Adrenal gland (tissue), 12 donors: Measurements from ENCODE around the gene LMNB1. TPM values are rescaled to one million over a fixed set of nuclear protein-coding genes. Genes with fewer than 3 reads are reported as not detected.
A peak's percentile ranks its signal among the peaks of the same experiment; 100 is the strongest.

Experiments used
- DNase-seq, 7 donors: peaks; one replicate each; pipeline ENCODE4 v3.0.0-alpha.2; 2019 to 2020
- H3K27ac ChIP-seq, 5 donors: fragments of 200-600 bp; sonication (generic) in 4 of 5; 1 replicate in 3 of 5; 2 replicates in 2 of 5; pipeline versions ENCODE4 v1.5.1 to v1.8.0; 2016 to 2020; ENCODE audit warnings: mild to moderate bottlenecking in 1 of 5
- H3K27me3 ChIP-seq: fragments of 200-600 bp; 2 replicates; pipeline ENCODE4 v1.8.0; 2021
- H3K36me3 ChIP-seq, 2 donors: fragments of 200-600 bp; replicated peaks in 1 of 2; 1 replicate in 1 of 2; 2 replicates in 1 of 2; pipeline versions ENCODE4 v1.5.1 to v1.8.0; 2018 to 2022
- H3K4me1 ChIP-seq, 2 donors: fragments of 200-600 bp; replicated peaks in 1 of 2; 1 replicate in 1 of 2; 2 replicates in 1 of 2; pipeline versions ENCODE4 v1.5.1 to v1.8.0; 2018 to 2021
- H3K4me3 ChIP-seq, 4 donors: fragments of 200-600 bp; sonication (generic) in 3 of 4; one replicate each; pipeline ENCODE4 v1.5.1; 2016 to 2018
- H3K9me3 ChIP-seq, 3 donors: fragments of 200-600 bp; sonication (generic) in 1 of 3; replicated peaks in 1 of 3; 1 replicate in 2 of 3; 2 replicates in 1 of 3; pipeline versions ENCODE4 v1.5.1 to v1.8.0; 2016 to 2021
- POLR2A ChIP-seq, 2 donors: fragments of 450-650 bp; IDR thresholded peaks; one replicate each; pipeline ENCODE4 v1.6.1; 2017; ENCODE audit warnings: antibody characterized with exemption in 2 of 2, mild to moderate bottlenecking in 2 of 2, moderate library complexity in 1 of 2
- WGBS, 4 donors: extraction: QIAGEN DNeasy Blood & Tissue Kit in 2 of 4; methylation state at CpG; one replicate each; pipeline versions ENCODE4 v1.1.5 to v1.1.7; 2013 to 2017; 5-methylcytosine and 5-hydroxymethylcytosine counted together
- intact Hi-C, 2 donors: fragments of 100-400 bp; cut with DNase I; formaldehyde crosslinking; loops; one replicate each; pipeline versions ENCODE4 v1.14.1 to v1.15.0; 2022 to 2023
- polyA plus RNA-seq, 3 donors: library from polyadenylated mRNA; stranded (reverse); fragments of 200-250 nt in 2 of 3; fragments of 350-450 nt in 1 of 3; fragmentation: Illumina TruSeq in 1 of 3; extraction: RNeasy Lipid Tissue Mini Kit (QIAGEN cat#74804) in 1 of 3; gene quantifications; one replicate each; pipeline ENCODE4 v1.2.3, GENCODE V29; 2013 to 2014
- small RNA-seq, 2 donors: library from RNA; depleted of rRNA; stranded (forward); fragments of <200 nt; gene quantifications; one replicate each; pipeline ENCODE3, GENCODE V24; 2016
- total RNA-seq, 9 donors: library from RNA; depleted of rRNA in 4 of 9; stranded (reverse); fragments of >200 nt in 4 of 9; fragments of 120-200 nt in 1 of 9; fragmentation: NEBNext Ultra II Directional in 1 of 9; extraction: Animal tissue kit (Norgen Biotek cat#: 25700) in 1 of 9; gene quantifications; one replicate each; pipeline versions ENCODE4 v1.1.0 to v1.2.4, GENCODE V29; 2013 to 2023
- TF ChIP-seq, protein P1 (sequence below), 6 experiments: fragments of 450-650 bp in 4 of 6; fragments of 200-600 bp in 2 of 6; sonication (generic) in 1 of 6; IDR thresholded peaks; 1 replicate in 5 of 6; 2 replicates in 1 of 6; pipeline versions ENCODE4 v1.5.1 to v1.8.0; 2016 to 2021; ENCODE audit warnings: antibody characterized with exemption in 6 of 6, mild to moderate bottlenecking in 2 of 6, moderate library complexity in 1 of 6
- donor health status: healthy with polysubstance abuse.
- donor health status: Bipolar disorder and iron deficiency.
- donor health status: DM: yes; HTN: yes; CAD: no.
- donor health status: DM: no; HTN: no; CAD: no.
- donor health status: DM: no; HTN: no; CAD: no.
- donor health status: DM: yes; HTN: yes; CAD: no.

The LMNB1 gene
- total and polyA plus RNA-seq, 12 donors: 0.97 to 25.0 (median 5.7) TPM

DNA sequence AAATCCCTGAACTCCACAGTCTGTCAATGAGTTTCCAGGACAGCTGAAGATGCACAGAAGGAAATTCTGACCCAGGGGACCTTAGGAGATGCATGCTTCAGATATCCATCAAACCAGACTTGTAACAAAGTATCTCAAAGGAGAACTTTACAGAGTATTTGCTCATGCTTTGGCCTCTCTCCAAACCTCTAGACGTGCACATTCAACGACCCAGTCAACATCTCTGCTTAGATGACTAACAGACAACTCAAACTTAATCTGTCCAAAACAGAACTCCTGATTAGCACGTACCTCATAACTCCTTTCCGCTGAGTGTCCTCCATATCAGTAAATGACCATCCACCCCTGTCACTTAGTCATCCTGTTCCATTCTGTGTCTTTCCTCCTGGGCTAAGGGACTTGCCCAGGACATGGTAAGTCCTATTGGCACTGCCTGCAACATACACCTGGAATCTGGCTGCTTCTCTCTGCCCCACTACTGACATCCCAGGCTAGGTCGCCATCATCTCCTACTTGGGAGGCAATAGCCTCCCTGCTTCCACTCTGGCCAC lies 107.4 kb downstream of the LMNB1 start:
- Histone ChIP-seq H3K27ac (no peak overlapping the region), H3K4me3 (no peak overlapping the region), H3K9me3 (no peaks in the 10 kb centered on the region), H3K4me1 (no peaks in the 10 kb centered on the region), H3K36me3 (no peaks in the 10 kb centered on the region), H3K27me3 (no peaks in the 10 kb centered on the region)
- intact Hi-C loops: no loop called here
- TF ChIP-seq, protein P1, sequence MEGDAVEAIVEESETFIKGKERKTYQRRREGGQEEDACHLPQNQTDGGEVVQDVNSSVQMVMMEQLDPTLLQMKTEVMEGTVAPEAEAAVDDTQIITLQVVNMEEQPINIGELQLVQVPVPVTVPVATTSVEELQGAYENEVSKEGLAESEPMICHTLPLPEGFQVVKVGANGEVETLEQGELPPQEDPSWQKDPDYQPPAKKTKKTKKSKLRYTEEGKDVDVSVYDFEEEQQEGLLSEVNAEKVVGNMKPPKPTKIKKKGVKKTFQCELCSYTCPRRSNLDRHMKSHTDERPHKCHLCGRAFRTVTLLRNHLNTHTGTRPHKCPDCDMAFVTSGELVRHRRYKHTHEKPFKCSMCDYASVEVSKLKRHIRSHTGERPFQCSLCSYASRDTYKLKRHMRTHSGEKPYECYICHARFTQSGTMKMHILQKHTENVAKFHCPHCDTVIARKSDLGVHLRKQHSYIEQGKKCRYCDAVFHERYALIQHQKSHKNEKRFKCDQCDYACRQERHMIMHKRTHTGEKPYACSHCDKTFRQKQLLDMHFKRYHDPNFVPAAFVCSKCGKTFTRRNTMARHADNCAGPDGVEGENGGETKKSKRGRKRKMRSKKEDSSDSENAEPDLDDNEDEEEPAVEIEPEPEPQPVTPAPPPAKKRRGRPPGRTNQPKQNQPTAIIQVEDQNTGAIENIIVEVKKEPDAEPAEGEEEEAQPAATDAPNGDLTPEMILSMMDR (IDR thresholded peaks at IDR 0.05): no peak
- TF ChIP-seq POLR2A (IDR thresholded peaks at IDR 0.05): no peak
- WGBS, 4 donors: 44 to 57% (median 51%) methylated on average over 5 of the region's 5 CpGs
- DNase-seq: peak in 2 of 7 donors; percentile 14 to 15

Small RNAs within 50 kb of the gene (small RNA-seq; reads per million reads assigned to genes)
- gene RNU6-752P: 0 reads per million in 2 donors

Other genes starting within 250 kb of the LMNB1 start
- 100 to 1,000 TPM in 1 of 9 donors, 10 to 100 TPM in 8; 34.6 to 112 (median 55.3) TPM for gene ALDH7A1, start 181.9 kb upstream of the LMNB1 start, total RNA-seq
- gene ALDH7A1, start 181.9 kb upstream of the LMNB1 start, polyA plus RNA-seq: 100 to 1,000 TPM in 1 of 3 donors, 10 to 100 TPM in 2; 68.1 to 110 (median 91.7) TPM
- gene PHAX, start 176.2 kb upstream of the LMNB1 start, total RNA-seq: 10 to 100 TPM; 23.4 to 56.5 (median 40.7) TPM
- gene PHAX, start 176.2 kb upstream of the LMNB1 start, polyA plus RNA-seq: 10 to 100 TPM; 10.8 to 88.2 (median 15.6) TPM